COLO829 (cell line): ENCODE results near the gene UNC13D.
"Not testable (repeated sequence)": the region's sequence is repeated elsewhere in the genome, so short reads cannot be mapped to it uniquely, and the experiment has no call there.

Experiments
- DNase-seq: peaks from one replicate; pipeline ENCODE4 v3.0.0; 2012; ENCODE audit warnings: low spot score

The UNC13D gene

GRCh38 chr17:75874323-75875181 is 30.3 kb upstream of the UNC13D start:
- DNase-seq = no peak

GRCh38 chr17:75873587-75874322 is 29.6 kb upstream of the UNC13D start:
- no peak for DNase-seq

GRCh38 chr17:75872434-75873351 is 28.5 kb upstream of the UNC13D start:
- DNase-seq = peak; percentile 81

GRCh38 chr17:75870228-75870627 is 26.0 kb upstream of the UNC13D start:
- not testable (repeated sequence) for DNase-seq

- peak; percentile 94 for DNase-seq
These were observed 25.3 kb upstream of the UNC13D start for GRCh38 chr17:75869282-75870141.

GRCh38 chr17:75868730-75869281 is 24.6 kb upstream of the UNC13D start:
- DNase-seq = not testable (repeated sequence)

GRCh38 chr17:75865404-75866188 is 21.4 kb upstream of the UNC13D start:
- not testable (repeated sequence) for DNase-seq

GRCh38 chr17:75864887-75865286 is 20.7 kb upstream of the UNC13D start:
- DNase-seq = not testable (repeated sequence)

GRCh38 chr17:75864448-75864871 is 20.3 kb upstream of the UNC13D start:
- DNase-seq = no peak

GRCh38 chr17:75861927-75862317 is 17.7 kb upstream of the UNC13D start:
- no peak for DNase-seq

GRCh38 chr17:75859358-75859757 is 15.2 kb upstream of the UNC13D start:
- DNase-seq = not testable (repeated sequence)

GRCh38 chr17:75856062-75856756 is 12.0 kb upstream of the UNC13D start:
- no peak for DNase-seq

- DNase-seq = peak; percentile 100
These were observed 11.3 kb upstream of the UNC13D start, which contains the start of gene WBP2 for GRCh38 chr17:75855310-75856061. Gene WBP2, minus strand, starts transcription at chr17:75855335. Its CDS starts 38 bp downstream, at chr17:75855297.

- DNase-seq = no peak
These were observed 10.7 kb upstream of the UNC13D start for GRCh38 chr17:75854881-75855309.

GRCh38 chr17:75854101-75854748 is 10.0 kb upstream of the UNC13D start:
- DNase-seq = no peak

GRCh38 chr17:75853433-75853832 is 9.2 kb upstream of the UNC13D start:
- no peak for DNase-seq

- DNase-seq = not testable (repeated sequence)
These were observed 7.4 kb upstream of the UNC13D start for GRCh38 chr17:75851693-75851991.
